SK-N-SH (cell line): ENCODE results near the gene ADAMTS9. TPM values are rescaled to one million over a fixed set of nuclear protein-coding genes. Genes with fewer than 3 reads are reported as not detected.

ENCODE experiments used
- CTCF ChIA-PET: fragments of 300-600, 350-600 bp; formaldehyde crosslinking; extraction: SDS; loops from one replicate; lab custom pipeline; 2021; lab: Yijun Ruan, JAX
- POLR2A ChIA-PET: fragments of 350-600 bp; sonication (Branson Sonifier 250); formaldehyde crosslinking; extraction: SDS; loops from one replicate; lab custom pipeline; 2020; ENCODE audit warnings: antibody characterized with exemption, inconsistent platforms; lab: Yijun Ruan, JAX
- DNase-seq: peaks from one replicate; pipeline ENCODE4 v3.0.0; 2012
- H2AFZ ChIP-seq: fragments of 200-600 bp; sonication (generic); 2 replicates; pipeline ENCODE4 v1.8.1; 2016; ENCODE audit warnings: antibody characterized with exemption, mild to moderate bottlenecking, low read depth
- H3F3A ChIP-seq: fragments of 200-600 bp; sonication (generic); replicated peaks from 2 replicates; pipeline ENCODE3; 2016; ENCODE audit warnings: antibody characterized with exemption, mild to moderate bottlenecking; ENCODE audit not compliant: insufficient read depth
- H3K27ac ChIP-seq, 2 experiments: fragments of 200-500 bp in 1 of 2; fragments of 200-600 bp in 1 of 2; sonication (Bioruptor generic) in 1 of 2; sonication (generic), shearing (Covaris generic) in 1 of 2; 2 replicates each; pipeline versions ENCODE4 v1.5.1 to v1.6.1; 2014 to 2016; ENCODE audit warnings: low read depth in 2 of 2, inconsistent platforms in 1 of 2, low read length in 1 of 2, mild to moderate bottlenecking in 1 of 2, mixed read lengths in 1 of 2
- H3K27me3 ChIP-seq: fragments of 200-600 bp; sonication (generic), shearing (Covaris generic); 2 replicates; pipeline ENCODE4 v1.6.1; 2016; ENCODE audit warnings: mixed run types; ENCODE audit not compliant: insufficient read depth
- H3K36me3 ChIP-seq, 2 experiments: fragments of 200-500 bp in 1 of 2; fragments of 200-600 bp in 1 of 2; sonication (Bioruptor generic) in 1 of 2; sonication (generic) in 1 of 2; replicated peaks in 1 of 2; 2 replicates each; pipeline versions ENCODE3 to v1.5.1; 2014 to 2016; ENCODE audit warnings: low read length in 1 of 2, mild to moderate bottlenecking in 1 of 2; ENCODE audit not compliant: insufficient read depth in 2 of 2, control insufficient read depth in 1 of 2
- H3K4me1 ChIP-seq, 2 experiments: fragments of 200-500 bp in 1 of 2; fragments of 200-600 bp in 1 of 2; sonication (Bioruptor generic) in 1 of 2; sonication (generic), shearing (Covaris generic) in 1 of 2; 2 replicates each; pipeline versions ENCODE4 v1.5.1 to v1.6.1; 2014 to 2016; ENCODE audit warnings: low read depth in 1 of 2, low read length in 1 of 2, mixed run types in 1 of 2; ENCODE audit not compliant: insufficient read depth in 2 of 2, control insufficient read depth in 1 of 2
- H3K4me2 ChIP-seq: fragments of 200-600 bp; sonication (generic), shearing (Covaris generic); 2 replicates; pipeline ENCODE4 v1.6.1; 2017; ENCODE audit warnings: mixed run types
- H3K4me3 ChIP-seq, 2 experiments: fragments of 200-500 bp in 1 of 2; fragments of 200-600 bp in 1 of 2; sonication (Bioruptor generic) in 1 of 2; sonication (generic), shearing (Covaris generic) in 1 of 2; 2 replicates each; pipeline versions ENCODE4 v1.5.1 to v1.8.1; 2014 to 2016; ENCODE audit warnings: low read depth in 2 of 2, inconsistent platforms in 1 of 2, low read length in 1 of 2, mild to moderate bottlenecking in 1 of 2, mixed read lengths in 1 of 2, moderate library complexity in 1 of 2
- H3K79me2 ChIP-seq: fragments of 200-600 bp; sonication (generic); 2 replicates; pipeline ENCODE4 v1.8.1; 2017; ENCODE audit warnings: mild to moderate bottlenecking; ENCODE audit not compliant: insufficient read depth
- H3K9ac ChIP-seq: fragments of 200-600 bp; sonication (generic); 2 replicates; pipeline ENCODE4 v1.6.1; 2017; ENCODE audit warnings: mixed run types
- H3K9me2 ChIP-seq: fragments of 200-600 bp; sonication (generic); 2 replicates; pipeline ENCODE4 v1.6.1; 2017; ENCODE audit warnings: mixed run types
- H3K9me3 ChIP-seq: fragments of 200-600 bp; sonication (generic); 2 replicates; pipeline ENCODE4 v1.6.1; 2017; ENCODE audit warnings: mixed run types, mild to moderate bottlenecking, moderate library complexity
- H4K20me1 ChIP-seq: fragments of 200-600 bp; sonication (generic); 2 replicates; pipeline ENCODE4 v1.6.1; 2017; ENCODE audit warnings: mild to moderate bottlenecking, mixed run types; ENCODE audit not compliant: insufficient read depth
- CHD2 ChIP-seq: fragments of 150-350 bp; IDR thresholded peaks from 2 replicates; pipeline ENCODE4 v1.6.1; 2018; ENCODE audit warnings: low read length; ENCODE audit not compliant: partially characterized antibody
- EZH2phosphoT487 ChIP-seq: fragments of 200-600 bp; sonication (generic); IDR thresholded peaks from 2 replicates; pipeline ENCODE4 v1.6.1; 2017; ENCODE audit warnings: low read depth, mixed run types, mild to moderate bottlenecking, antibody characterized with exemption, moderate library complexity, borderline replicate concordance
- FOSL2 ChIP-seq: IDR thresholded peaks from 2 replicates; pipeline ENCODE4 v1.4.0; 2012; ENCODE audit warnings: low read depth, mild to moderate bottlenecking, moderate library complexity, borderline replicate concordance
- FOXJ3 ChIP-seq: sonication (generic); formaldehyde crosslinking; IDR thresholded peaks from 2 replicates; pipeline ENCODE4 v1.5.1; 2020; ENCODE audit warnings: mild to moderate bottlenecking, missing genetic modification reagents
- FOXM1 ChIP-seq: IDR thresholded peaks from 2 replicates; pipeline ENCODE4 v1.4.0; 2012; ENCODE audit warnings: low read depth, mild to moderate bottlenecking
- GABPA ChIP-seq: IDR thresholded peaks from 2 replicates; pipeline ENCODE4 v1.4.0; 2012; ENCODE audit warnings: low read depth, mild to moderate bottlenecking
- JUND ChIP-seq: IDR thresholded peaks from 2 replicates; pipeline ENCODE4 v1.4.0; 2012
- MXI1 ChIP-seq: IDR thresholded peaks from 2 replicates; pipeline ENCODE4 v1.6.1; 2012; ENCODE audit warnings: mild to moderate bottlenecking, low read depth, low read length, improper control_type of control experiment
- NFIC ChIP-seq: IDR thresholded peaks from 2 replicates; pipeline ENCODE4 v1.4.0; 2012; ENCODE audit warnings: borderline replicate concordance
- NRF1 ChIP-seq: IDR thresholded peaks from 2 replicates; pipeline ENCODE4 v1.6.1; 2012; ENCODE audit warnings: low read depth, mild to moderate bottlenecking, low read length
- REST ChIP-seq: IDR thresholded peaks from 2 replicates; pipeline ENCODE4 v1.6.1; 2012; ENCODE audit warnings: mild to moderate bottlenecking, low read depth, low read length, moderate library complexity
- RFX5 ChIP-seq: IDR thresholded peaks from 2 replicates; pipeline ENCODE4 v1.6.1; 2012; ENCODE audit warnings: mild to moderate bottlenecking, improper control_type of control experiment, low read length
- RXRA ChIP-seq: IDR thresholded peaks from 2 replicates; pipeline ENCODE4 v1.4.0; 2012; ENCODE audit warnings: low read depth, mild to moderate bottlenecking, borderline replicate concordance
- SIN3A ChIP-seq: IDR thresholded peaks from 2 replicates; pipeline ENCODE4 v1.6.1; 2012; ENCODE audit warnings: low read depth, mild to moderate bottlenecking, low read length, moderate library complexity, borderline replicate concordance
- SMC3 ChIP-seq: IDR thresholded peaks from 2 replicates; pipeline ENCODE4 v1.6.1; 2012; ENCODE audit warnings: low read depth, low read length, improper control_type of control experiment
- ZBTB33 ChIP-seq: IDR thresholded peaks from 2 replicates; pipeline ENCODE4 v1.4.0; 2012; ENCODE audit warnings: low read depth, borderline replicate concordance
- WGBS: methylation state at CpG from one replicate; pipeline ENCODE4 v1.1.6; 2017; ENCODE audit warnings: low lambda C conversion rate; 5-methylcytosine and 5-hydroxymethylcytosine counted together
- polyA plus RNA-seq, 3 experiments: library from polyadenylated mRNA; depleted of rRNA; stranded (reverse); fragments of >200 nt; gene quantifications; 2 replicates each; pipeline ENCODE4 v1.2.3, GENCODE V29; 2012
- TF ChIP-seq, protein P1 (sequence below): fragments of 150-350 bp; IDR thresholded peaks from 2 replicates; pipeline ENCODE4 v1.6.1; 2017; ENCODE audit warnings: antibody characterized with exemption, low read length, low read depth, borderline replicate concordance
- TF ChIP-seq, protein P2 (sequence below): IDR thresholded peaks from 2 replicates; pipeline ENCODE4; 2012
- TF ChIP-seq, protein P3 (sequence below): IDR thresholded peaks from 2 replicates; pipeline ENCODE4 v1.4.0; 2012; ENCODE audit warnings: low read depth

ADAMTS9 gene
- polyA plus RNA-seq, 1 of the 3 experiments (the other 2 are of a cell fraction), result 4.1 TPM

GRCh38 chr3:64608741-64609140 is 79.1 kb downstream of the ADAMTS9 start:
- no peak overlapping the region for H3K4me3 ChIP-seq
- H2AFZ ChIP-seq, result no peak overlapping the region
- H3K4me2 ChIP-seq, result no peak overlapping the region
- no peaks in the 10 kb centered on the region for H3K9me3 ChIP-seq
- TF ChIP-seq, protein P1, sequence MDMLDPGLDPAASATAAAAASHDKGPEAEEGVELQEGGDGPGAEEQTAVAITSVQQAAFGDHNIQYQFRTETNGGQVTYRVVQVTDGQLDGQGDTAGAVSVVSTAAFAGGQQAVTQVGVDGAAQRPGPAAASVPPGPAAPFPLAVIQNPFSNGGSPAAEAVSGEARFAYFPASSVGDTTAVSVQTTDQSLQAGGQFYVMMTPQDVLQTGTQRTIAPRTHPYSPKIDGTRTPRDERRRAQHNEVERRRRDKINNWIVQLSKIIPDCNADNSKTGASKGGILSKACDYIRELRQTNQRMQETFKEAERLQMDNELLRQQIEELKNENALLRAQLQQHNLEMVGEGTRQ, result no peak
- no peak for TF ChIP-seq EZH2phosphoT487
- no peak for TF ChIP-seq MXI1
- TF ChIP-seq GABPA, result no peak
- no peak for TF ChIP-seq CHD2
- TF ChIP-seq FOSL2, result no peak
- TF ChIP-seq, all 33 proteins: peak for 0
- no peaks in the 10 kb centered on the region for H4K20me1 ChIP-seq
- ChIA-PET POLR2A (no interaction called here), CTCF (no interaction called here)
- no peaks in the 10 kb centered on the region for H3K79me2 ChIP-seq
- no peaks in the 10 kb centered on the region for H3K27me3 ChIP-seq
- no peak overlapping the region for H3K27ac ChIP-seq
- peaks cover 0 to 30% of the 10 kb centered on the region in 2 experiments; a peak in 2 of 4 replicates for H3K4me1 ChIP-seq
- WGBS, result 90% methylated on average over 2 of the region's 2 CpGs
- no peak for DNase-seq
- peaks cover 7 to 71% of the 10 kb centered on the region in 2 experiments for H3K36me3 ChIP-seq
- H3F3A ChIP-seq, result no peaks in the 10 kb centered on the region
- H3K9me2 ChIP-seq, result no peaks in the 10 kb centered on the region
- no peak overlapping the region for H3K9ac ChIP-seq

DNA sequence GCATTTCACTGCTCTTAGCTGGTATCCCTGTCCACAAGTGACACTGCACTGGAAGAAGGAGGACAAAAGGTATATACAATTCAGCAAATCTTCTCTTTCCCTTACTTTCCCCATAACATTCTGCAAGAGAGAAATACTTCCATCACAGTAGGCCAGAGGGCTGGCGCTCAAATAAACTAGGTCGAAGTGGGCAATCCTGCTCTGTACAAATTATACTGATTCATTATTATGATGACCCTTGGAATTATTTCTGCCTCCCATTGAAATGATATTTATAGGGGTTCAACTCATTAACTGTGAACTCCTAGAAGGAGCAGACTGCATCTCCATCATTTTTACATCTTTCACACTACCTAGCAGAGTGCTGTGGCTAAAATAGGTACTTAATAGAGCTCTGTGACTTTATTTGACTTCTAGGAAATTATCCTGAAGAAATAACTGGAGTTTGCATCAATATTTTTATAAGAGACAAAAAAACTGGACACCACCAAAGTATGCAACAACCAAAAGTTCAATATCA is 80.7 kb downstream of the ADAMTS9 start:
- Histone ChIP-seq H3K36me3 (peaks cover 7 to 84% of the 10 kb centered on the region in 2 experiments), H3K9me3 (no peaks in the 10 kb centered on the region), H3K9ac (no peak overlapping the region), H3K79me2 (no peaks in the 10 kb centered on the region), H3K4me2 (no peak overlapping the region), H2AFZ (no peak overlapping the region), H3K4me1 (peaks cover 0 to 22% of the 10 kb centered on the region in 2 experiments; a peak in 2 of 4 replicates), H3K27me3 (no peaks in the 10 kb centered on the region), H4K20me1 (no peaks in the 10 kb centered on the region), H3K9me2 (no peaks in the 10 kb centered on the region), H3F3A (no peaks in the 10 kb centered on the region), H3K27ac (no peak overlapping the region; a peak in 1 of 4 replicates), H3K4me3 (no peak overlapping the region)
- 82% methylated on average over 2 of the region's 2 CpGs for WGBS
- ChIA-PET CTCF (interaction anchor here (1.2 kb wide), 1 partner anchor 69 kb away, joined by 4 read pairs; no protein-coding TSS in a partner anchor), POLR2A (no interaction called here)
- no peak for DNase-seq
- TF ChIP-seq SIN3A (no peak), GABPA (no peak), ZBTB33 (no peak), FOXJ3 (CRISPR knock-in tag) (no peak), NRF1 (no peak), SMC3 (no peak), JUND (no peak), FOXM1 (no peak), RXRA (no peak), NFIC (no peak), CHD2 (no peak), REST (no peak), RFX5 (no peak)
- TF ChIP-seq, protein P2, sequence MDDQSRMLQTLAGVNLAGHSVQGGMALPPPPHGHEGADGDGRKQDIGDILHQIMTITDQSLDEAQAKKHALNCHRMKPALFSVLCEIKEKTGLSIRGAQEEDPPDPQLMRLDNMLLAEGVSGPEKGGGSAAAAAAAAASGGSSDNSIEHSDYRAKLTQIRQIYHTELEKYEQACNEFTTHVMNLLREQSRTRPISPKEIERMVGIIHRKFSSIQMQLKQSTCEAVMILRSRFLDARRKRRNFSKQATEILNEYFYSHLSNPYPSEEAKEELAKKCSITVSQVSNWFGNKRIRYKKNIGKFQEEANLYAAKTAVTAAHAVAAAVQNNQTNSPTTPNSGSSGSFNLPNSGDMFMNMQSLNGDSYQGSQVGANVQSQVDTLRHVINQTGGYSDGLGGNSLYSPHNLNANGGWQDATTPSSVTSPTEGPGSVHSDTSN, result no peak
- TF ChIP-seq, protein P1, result no peak
- TF ChIP-seq, protein P3, sequence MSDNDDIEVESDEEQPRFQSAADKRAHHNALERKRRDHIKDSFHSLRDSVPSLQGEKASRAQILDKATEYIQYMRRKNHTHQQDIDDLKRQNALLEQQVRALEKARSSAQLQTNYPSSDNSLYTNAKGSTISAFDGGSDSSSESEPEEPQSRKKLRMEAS, result no peak
